Measurements from ENCODE around the gene SLFN14. TPM values are rescaled to one million over a fixed set of nuclear protein-coding genes. Genes with fewer than 3 reads are reported as not detected.

SLFN14 gene
- polyA plus RNA-seq, 3 donors: 0.11 to 0.12 TPM; not detected in 1

- H3K27me3 Mint-ChIP-seq (ENCODE audit: low read depth in 3 of 3): no peaks in the 10 kb centered on the region
- no peak overlapping the region for H3K27ac ChIP-seq (ENCODE audit: low read depth in 1 of 2, low read length in 2 of 2)
- H3K4me3 Mint-ChIP-seq: no peak overlapping the region
- no peak overlapping the region for H2AFZ ChIP-seq (ENCODE audit: insufficient read depth, low read depth, low read length, poor library complexity, severe bottlenecking)
- TF ChIP-seq CTCF (IDR thresholded peaks at IDR 0.05): no peak
- H3K4me3 ChIP-seq (replicated peaks in 1 of 3; ENCODE audit: low read depth in 2 of 3, low read length in 3 of 3): no peak overlapping the region
- no peak for DNase-seq
- H3K9me3 Mint-ChIP-seq: no peaks in the 10 kb centered on the region
- H3K27me3 ChIP-seq (ENCODE audit: control insufficient read depth in 2 of 2, insufficient read depth in 2 of 2, low read length in 2 of 2): no peaks in the 10 kb centered on the region
- no peak overlapping the region for H3K27ac Mint-ChIP-seq
- no peak overlapping the region for H3K4me2 ChIP-seq (replicated peaks; ENCODE audit: extremely low read depth, low read length, poor library complexity, severe bottlenecking)
- H3K9ac ChIP-seq (ENCODE audit: insufficient read depth, low read length, poor library complexity, severe bottlenecking): no peak overlapping the region
- H3K79me2 ChIP-seq (ENCODE audit: insufficient read depth, low read length): no peaks in the 10 kb centered on the region
- peaks cover 83 to 98% of the 10 kb centered on the region in 2 donors for H3K36me3 ChIP-seq (replicated peaks in 1 of 2; ENCODE audit: control insufficient read depth in 1 of 2, insufficient read depth in 2 of 2, low read length in 2 of 2)
- H4K20me1 ChIP-seq (ENCODE audit: insufficient read depth, low read length): no peaks in the 10 kb centered on the region
- H3K4me1 Mint-ChIP-seq: no peaks in the 10 kb centered on the region
- peaks cover 71 to 91% of the 10 kb centered on the region in 2 donors for H3K36me3 Mint-ChIP-seq
- no peaks in the 10 kb centered on the region for H3K9me3 ChIP-seq (replicated peaks in 1 of 2; ENCODE audit: control insufficient read depth in 1 of 2, insufficient read depth in 1 of 2, low read length in 2 of 2)
- no peaks in the 10 kb centered on the region for H3K4me1 ChIP-seq (ENCODE audit: control insufficient read depth in 1 of 2, insufficient read depth in 2 of 2, low read length in 2 of 2)
- WGBS (ENCODE audit: insufficient coverage): 96% methylated on average over 3 of the region's 7 CpGs
- intact Hi-C loops (cut with micrococcal nuclease): no loop called here
These were observed 43.1 kb upstream of the SLFN14 start for GRCh38 chr17:35603674-35604073.

GRCh38 chr17:35597604-35598003 lies 37.0 kb upstream of the SLFN14 start:
- Histone ChIP-seq H3K27ac (ENCODE audit: low read depth in 1 of 2, low read length in 2 of 2) (no peak overlapping the region), H3K4me3 (replicated peaks in 1 of 3; ENCODE audit: low read depth in 2 of 3, low read length in 3 of 3) (no peak overlapping the region), H3K27me3 (ENCODE audit: control insufficient read depth in 2 of 2, insufficient read depth in 2 of 2, low read length in 2 of 2) (no peaks in the 10 kb centered on the region), H3K9me3 (replicated peaks in 1 of 2; ENCODE audit: control insufficient read depth in 1 of 2, insufficient read depth in 1 of 2, low read length in 2 of 2) (no peaks in the 10 kb centered on the region), H3K4me2 (replicated peaks; ENCODE audit: extremely low read depth, low read length, poor library complexity, severe bottlenecking) (no peak overlapping the region), H3K36me3 (replicated peaks in 1 of 2; ENCODE audit: control insufficient read depth in 1 of 2, insufficient read depth in 2 of 2, low read length in 2 of 2) (peaks cover 76 to 89% of the 10 kb centered on the region in 2 donors), H2AFZ (ENCODE audit: insufficient read depth, low read depth, low read length, poor library complexity, severe bottlenecking) (no peak overlapping the region), H3K4me1 (ENCODE audit: control insufficient read depth in 1 of 2, insufficient read depth in 2 of 2, low read length in 2 of 2) (no peaks in the 10 kb centered on the region), H4K20me1 (ENCODE audit: insufficient read depth, low read length) (peaks cover 13% of the 10 kb centered on the region), H3K9ac (ENCODE audit: insufficient read depth, low read length, poor library complexity, severe bottlenecking) (no peak overlapping the region), H3K79me2 (ENCODE audit: insufficient read depth, low read length) (peaks cover 16% of the 10 kb centered on the region)
- Mint-ChIP-seq H3K36me3 (peaks cover 64 to 83% of the 10 kb centered on the region in 2 donors), H3K27ac (no peak overlapping the region), H3K27me3 (ENCODE audit: low read depth in 3 of 3) (no peaks in the 10 kb centered on the region), H3K4me1 (no peaks in the 10 kb centered on the region), H3K9me3 (no peaks in the 10 kb centered on the region), H3K4me3 (no peak overlapping the region)
- no peak for DNase-seq
- whole genome bisulfite sequencing (ENCODE audit: insufficient coverage): no CpG with 5 or more reads among the region's 5 CpGs
- TF ChIP-seq CTCF (IDR thresholded peaks at IDR 0.05): no peak
- intact Hi-C loops (cut with micrococcal nuclease): no loop called here
